H1 (cell line): ENCODE measurements around the gene MRPL11. TPM values are rescaled to one million over a fixed set of nuclear protein-coding genes. Genes with fewer than 3 reads are reported as not detected.

Experiments used
- CTCF ChIA-PET: fragments of 300-600 bp; sonication (Branson Sonifier 250); formaldehyde crosslinking; loops from one replicate; lab custom pipeline; 2021; ENCODE audit not compliant: partially characterized antibody; lab: Charles Lee
- POLR2A ChIA-PET: fragments of 300-600 bp; sonication (Branson Sonifier 250); formaldehyde crosslinking; loops from one replicate; lab custom pipeline; 2021; ENCODE audit warnings: inconsistent platforms; ENCODE audit not compliant: partially characterized antibody; lab: Charles Lee
- DNase-seq, 2 experiments: peaks; one replicate each; pipeline versions ENCODE4 v3.0.0 to v3.0.0-alpha.2; 2010 to 2022; ENCODE audit warnings: low spot score in 2 of 2, low read depth in 1 of 2, mixed read lengths in 1 of 2
- FAIRE-seq: peaks from 2 replicates; lab custom pipeline; 2011; peaks lifted over from hg19 to GRCh38; lab: Jason Lieb, UNC
- H2AFZ ChIP-seq: 2 replicates; pipeline ENCODE4 v1.8.1; 2012; ENCODE audit warnings: low read length, inconsistent platforms
- H2AK5ac ChIP-seq: 2 replicates; pipeline ENCODE4 v1.6.1; 2013; ENCODE audit warnings: low read depth, low read length
- H2BK120ac ChIP-seq: replicated peaks from 2 replicates; pipeline ENCODE3; 2013; ENCODE audit warnings: low read depth, low read length, inconsistent platforms
- H2BK12ac ChIP-seq: 2 replicates; pipeline ENCODE4 v1.6.1; 2013; ENCODE audit warnings: low read depth, low read length
- H2BK15ac ChIP-seq: 2 replicates; pipeline ENCODE4 v1.6.1; 2013; ENCODE audit warnings: low read length
- H2BK20ac ChIP-seq: 2 replicates; pipeline ENCODE4 v1.6.1; 2013; ENCODE audit warnings: low read length
- H2BK5ac ChIP-seq: 2 replicates; pipeline ENCODE4 v1.6.1; 2013; ENCODE audit warnings: low read depth, low read length
- H3K14ac ChIP-seq: 2 replicates; pipeline ENCODE4 v1.6.1; 2013; ENCODE audit warnings: inconsistent platforms; ENCODE audit not compliant: insufficient read length
- H3K18ac ChIP-seq: 2 replicates; pipeline ENCODE4 v1.6.1; 2013; ENCODE audit warnings: low read length; ENCODE audit errors: extremely low read depth
- H3K23ac ChIP-seq: 2 replicates; pipeline ENCODE4 v1.6.1; 2013; ENCODE audit warnings: inconsistent platforms; ENCODE audit not compliant: insufficient read length
- H3K23me2 ChIP-seq: 2 replicates; pipeline ENCODE4 v1.6.1; 2013; ENCODE audit warnings: low read depth, low read length
- H3K27ac ChIP-seq: 2 replicates; pipeline ENCODE4 v1.6.1; 2011; ENCODE audit warnings: low read depth, low read length, inconsistent platforms
- H3K27me3 ChIP-seq, 4 experiments: replicated peaks in 1 of 4; 1 replicate in 1 of 4; 2 replicates in 3 of 4; pipeline versions ENCODE4 v1.6.1 to v1.8.1; 2011 to 2013; ENCODE audit warnings: low read length in 3 of 4, mild to moderate bottlenecking in 3 of 4, inconsistent platforms in 2 of 4, mixed read lengths in 2 of 4, moderate library complexity in 1 of 4; ENCODE audit not compliant: control insufficient read depth in 3 of 4, insufficient read depth in 3 of 4; ENCODE audit errors: extremely low read depth in 1 of 4
- H3K36me3 ChIP-seq, 4 experiments: 2 replicates each; pipeline versions ENCODE4 v1.6.1 to v1.8.1; 2011 to 2013; ENCODE audit warnings: mild to moderate bottlenecking in 4 of 4, low read length in 3 of 4, moderate library complexity in 2 of 4, control low read depth in 1 of 4, inconsistent platforms in 1 of 4; ENCODE audit not compliant: insufficient read depth in 4 of 4, control insufficient read depth in 2 of 4
- H3K4ac ChIP-seq: replicated peaks from 2 replicates; pipeline ENCODE3; 2013; ENCODE audit warnings: low read length, low read depth, mixed read lengths, inconsistent platforms; ENCODE audit not compliant: insufficient read length
- H3K4me1 ChIP-seq, 4 experiments: replicated peaks in 1 of 4; 1 replicate in 1 of 4; 2 replicates in 3 of 4; pipeline versions ENCODE4 v1.6.1 to v1.8.1; 2011 to 2013; ENCODE audit warnings: low read length in 3 of 4, inconsistent platforms in 2 of 4, mixed read lengths in 1 of 4; ENCODE audit not compliant: insufficient read depth in 4 of 4, control insufficient read depth in 3 of 4
- H3K4me2 ChIP-seq, 2 experiments: 2 replicates each; pipeline versions ENCODE4 v1.6.1 to v1.8.1; 2011 to 2013; ENCODE audit warnings: low read depth in 2 of 2, low read length in 2 of 2, control low read depth in 1 of 2, inconsistent platforms in 1 of 2, mild to moderate bottlenecking in 1 of 2; ENCODE audit not compliant: insufficient read depth in 1 of 2
- H3K4me3 ChIP-seq, 4 experiments: fragments of 200-600, 300-600 bp in 1 of 4; sonication (generic), shearing (Covaris generic), sonication (Bioruptor Twin) in 1 of 4; 2 replicates each; pipeline versions ENCODE4 v1.5.1 to v1.8.1; 2011 to 2016; ENCODE audit warnings: low read length in 4 of 4, low read depth in 3 of 4, control low read depth in 2 of 4, inconsistent platforms in 2 of 4, mild to moderate bottlenecking in 2 of 4, mixed read lengths in 1 of 4, moderate library complexity in 1 of 4; ENCODE audit not compliant: insufficient read depth in 2 of 4; ENCODE audit errors: extremely low read depth in 1 of 4
- H3K56ac ChIP-seq: replicated peaks from 2 replicates; pipeline ENCODE3; 2013; ENCODE audit warnings: low read depth, mild to moderate bottlenecking, mixed read lengths, low read length, inconsistent platforms; ENCODE audit not compliant: insufficient read length
- H3K79me1 ChIP-seq: 2 replicates; pipeline ENCODE4 v1.6.1; 2013; ENCODE audit warnings: low read depth, low read length, control low read depth
- H3K79me2 ChIP-seq, 2 experiments: 2 replicates each; pipeline versions ENCODE4 v1.6.1 to v1.8.1; 2012 to 2013; ENCODE audit warnings: low read length in 2 of 2, mild to moderate bottlenecking in 2 of 2, inconsistent platforms in 1 of 2; ENCODE audit not compliant: insufficient read depth in 2 of 2, control insufficient read depth in 1 of 2
- H3K9ac ChIP-seq, 4 experiments: replicated peaks in 1 of 4; 1 replicate in 1 of 4; 2 replicates in 3 of 4; pipeline versions ENCODE4 v1.6.1 to v1.8.1; 2011 to 2013; ENCODE audit warnings: low read depth in 3 of 4, low read length in 3 of 4, control low read depth in 2 of 4, mild to moderate bottlenecking in 2 of 4, moderate library complexity in 2 of 4, inconsistent platforms in 1 of 4; ENCODE audit errors: extremely low read depth in 1 of 4
- H3K9me3 ChIP-seq, 2 experiments: 2 replicates each; pipeline versions ENCODE4 v1.6.1 to v1.8.1; 2012 to 2013; ENCODE audit warnings: mild to moderate bottlenecking in 2 of 2, moderate library complexity in 2 of 2, control low read depth in 1 of 2, inconsistent platforms in 1 of 2, low read depth in 1 of 2, low read length in 1 of 2, mixed read lengths in 1 of 2; ENCODE audit not compliant: insufficient read depth in 2 of 2
- H4K20me1 ChIP-seq, 2 experiments: replicated peaks in 1 of 2; 2 replicates each; pipeline versions ENCODE3 to v1.8.1; 2011 to 2013; ENCODE audit warnings: inconsistent platforms in 2 of 2, low read length in 2 of 2, mild to moderate bottlenecking in 1 of 2; ENCODE audit not compliant: insufficient read depth in 2 of 2, control insufficient read depth in 1 of 2
- H4K5ac ChIP-seq: 2 replicates; pipeline ENCODE4 v1.6.1; 2013; ENCODE audit warnings: low read length, low read depth, mixed read lengths, inconsistent platforms; ENCODE audit not compliant: insufficient read length
- H4K8ac ChIP-seq: 2 replicates; pipeline ENCODE4 v1.8.0; 2013; ENCODE audit warnings: mild to moderate bottlenecking, moderate library complexity, low read length, inconsistent platforms; ENCODE audit not compliant: insufficient read depth; ENCODE audit errors: extremely low read depth
- H4K91ac ChIP-seq: replicated peaks from 2 replicates; pipeline ENCODE3; 2013; ENCODE audit warnings: low read length, mixed read lengths, inconsistent platforms; ENCODE audit not compliant: insufficient read length
- TBP ChIP-seq: IDR thresholded peaks from 2 replicates; pipeline ENCODE4 v1.6.1; 2011; ENCODE audit warnings: low read depth, low read length, improper control_type of control experiment
- WGBS, 2 experiments: shearing (Covaris generic) in 1 of 2; methylation state at CpG; one replicate each; pipeline versions ENCODE4 v1.1.6 to v1.1.7; 2013 to 2015; ENCODE audit warnings: low lambda C conversion rate in 2 of 2, mixed read lengths in 2 of 2, inconsistent platforms in 1 of 2, low coverage in 1 of 2, missing lambda C conversion rate in 1 of 2; ENCODE audit not compliant: insufficient replicate concordance in 2 of 2, insufficient coverage in 1 of 2, insufficient read length in 1 of 2; ENCODE audit errors: extremely low coverage in 1 of 2, missing lambda C conversion rate in 1 of 2; 5-methylcytosine and 5-hydroxymethylcytosine counted together
- polyA plus RNA-seq, 7 experiments: library from polyadenylated mRNA; depleted of rRNA in 3 of 7; stranded (reverse) in 5 of 7; unstranded in 2 of 7; fragments of >200 nt in 5 of 7; fragments of 200-250 nt in 2 of 7; gene quantifications; 1 replicate in 5 of 7; 2 replicates in 1 of 7; 4 replicates in 1 of 7; pipeline versions ENCODE4 v1.2.1 to v1.2.3, GENCODE V29; 2011 to 2013; ENCODE audit warnings: missing spikeins in 2 of 7, mixed read lengths in 2 of 7
- total RNA-seq: library from RNA; stranded (reverse); fragmentation: NEBNext Ultra II Directional; extraction: Animal tissue kit (Norgen Biotek cat#: 25700); gene quantifications from 2 replicates; pipeline ENCODE4 v1.2.1, GENCODE V29; 2021

Gene MRPL11
- total and polyA plus RNA-seq, 2 of the 8 experiments (the other 6 are each of a cell fraction or from before 2014, with no cell fraction given), result 105 to 141 TPM

DNA sequence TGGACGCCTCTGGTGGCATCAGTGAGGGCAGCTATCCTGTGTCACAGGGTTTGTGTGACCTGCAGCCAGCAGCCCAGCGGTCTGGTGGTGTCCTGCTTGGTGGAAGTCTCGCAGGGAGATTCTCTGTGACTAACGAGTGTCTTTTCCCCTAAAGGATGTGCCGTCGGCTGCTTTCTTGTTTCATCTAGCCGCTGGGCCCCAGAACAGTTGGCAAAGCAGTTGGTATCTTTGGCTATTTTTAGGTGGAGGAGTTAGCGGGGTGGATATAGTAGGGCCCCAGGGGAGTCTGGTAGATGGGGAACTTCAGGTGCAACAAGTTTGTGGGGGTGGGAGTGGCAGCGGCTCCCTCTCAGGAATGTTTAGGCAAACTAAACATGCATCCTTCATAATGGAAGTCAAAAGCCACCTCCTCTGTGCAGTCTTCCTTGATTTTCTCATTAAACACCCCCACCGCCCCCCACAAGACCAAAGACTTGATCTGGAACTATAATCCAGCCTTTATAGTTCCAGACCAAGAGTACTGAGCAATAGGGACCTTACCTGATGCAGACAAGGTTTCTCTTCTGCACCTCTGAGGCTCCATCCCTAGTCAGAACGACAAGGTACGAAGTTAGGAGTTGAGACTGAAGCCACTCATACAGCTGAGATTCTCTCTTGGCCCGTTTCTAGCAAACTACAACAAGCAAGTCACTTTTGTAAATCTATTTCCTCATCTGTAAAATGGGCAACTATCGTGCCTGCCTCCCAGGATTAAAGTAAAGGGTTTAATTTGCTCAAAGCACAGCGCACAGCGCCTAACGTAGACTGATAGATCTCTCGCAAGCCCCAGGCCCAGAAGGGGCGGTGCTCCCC is 27.0 kb upstream of the MRPL11 start:
- Histone ChIP-seq H2BK15ac (peak overlapping the region; percentile 77; the same call in 1 of the 2 replicates), H3K23ac (no peak overlapping the region), H4K20me1 (no peaks in the 10 kb centered on the region), H3K4ac (no peak overlapping the region), H3K4me2 (peak overlapping the region; percentile 65 to 94), H3K9me3 (peaks cover 4% of the 10 kb centered on the region in 2 experiments; a peak in 2 of 4 replicates), H3K4me3 (peak overlapping the region; percentile 58 to 78 (median 70)), H2BK20ac (0 out of 2 replicates have a peak overlapping the region, but pooled peaks have one; percentile 56), H3K14ac (no peak overlapping the region), H3K27me3 (no peaks in the 10 kb centered on the region; a peak in 1 of 7 replicates), H2BK120ac (no peak overlapping the region), H2BK12ac (peak overlapping the region; percentile 71; the same call in 1 of the 2 replicates), H3K23me2 (peaks cover 13% of the 10 kb centered on the region), H3K36me3 (no peaks in the 10 kb centered on the region; a peak in 1 of 8 replicates), H4K5ac (no peak overlapping the region), H4K8ac (no peak overlapping the region), H4K91ac (no peak overlapping the region), H3K79me1 (no peaks in the 10 kb centered on the region), H2AFZ (no peak overlapping the region), H3K79me2 (no peaks in the 10 kb centered on the region), H3K4me1 (peaks cover 7 to 25% (median 14%) of the 10 kb centered on the region in 4 experiments), H3K9ac (0 out of 7 replicates have a peak overlapping the region, but pooled peaks of 1 of the 4 experiments have one; percentile 44), H3K56ac (no peak overlapping the region), H3K27ac (no peak overlapping the region), H2BK5ac (peak overlapping the region; percentile 81; the same call in 1 of the 2 replicates), H3K18ac (peak overlapping the region; percentile 73; the same call in 1 of the 2 replicates), H2AK5ac (no peak overlapping the region)
- POLR2A ChIA-PET, result interaction anchor here (0.6 to 7.3 kb wide), 8 partner anchors 8 to 39 kb away, joined by 3 to 85 read pairs (median 3); partner anchors contain the start of genes DPP3 and MRPL11
- peak in 1 of 2 experiments; percentile 46 for DNase-seq
- CTCF ChIA-PET, result interaction anchor here (0.5 to 6.7 kb wide), 15 partner anchors 7 to 387 kb away, joined by 3 to 39 read pairs (median 4); partner anchors contain the start of genes MRPL11 and NPAS4
- whole genome bisulfite sequencing, 2 experiments, result 42% methylated on average over 19 of the region's 19 CpGs; no CpG with 5 or more reads in 1 of the 2 experiments
- no peak for FAIRE-seq
- 0 out of 2 replicates have a peak, but pooled peaks have one; percentile 23 for TF ChIP-seq TBP
